Measurements from ENCODE around the gene INTS15. TPM values are rescaled to one million over a fixed set of nuclear protein-coding genes. Genes with fewer than 3 reads are reported as not detected.

INTS15 gene
- total RNA-seq, 1 experiment from 2014 or later, result 22.7 TPM

- intact Hi-C loops (cut with micrococcal nuclease), result no loop called here
Observed at GRCh38 chr7:6562106-6562505, 27.7 kb upstream of the INTS15 start.

GRCh38 chr7:6563936-6564770 lies 25.7 kb upstream of the INTS15 start:
- no peak overlapping the region for H3K9ac ChIP-seq (ENCODE audit: low read length)
- no peaks in the 10 kb centered on the region for H3K36me3 ChIP-seq (ENCODE audit: low read depth, low read length)
- H3K4me2 ChIP-seq (ENCODE audit: low read length), result no peak overlapping the region
- CTCF ChIA-PET, result no interaction called here
- no peaks in the 10 kb centered on the region for H3K9me3 ChIP-seq (ENCODE audit: low read length)
- H3K27me3 ChIP-seq (ENCODE audit: low read length), result no peaks in the 10 kb centered on the region
- DNase-seq, result no peak
- H3K27ac ChIP-seq (ENCODE audit: low read length), result no peak overlapping the region
- no peak for ATAC-seq
- H3K4me3 ChIP-seq (ENCODE audit: low read length), result no peak overlapping the region
- H3K79me2 ChIP-seq (ENCODE audit: low read length), result no peaks in the 10 kb centered on the region
- intact Hi-C loops (cut with micrococcal nuclease), result no loop called here
- no peaks in the 10 kb centered on the region for H3F3A ChIP-seq (ENCODE audit: low read length, unreplicated experiment)
- no peak for TF ChIP-seq CTCF (conservative IDR thresholded peaks at IDR 0.05; ENCODE audit: low read depth, low read length)
- no peak for TF ChIP-seq EZH2phosphoT487 (IDR thresholded peaks at IDR 0.05; ENCODE audit: borderline replicate concordance, low read length)
- TF ChIP-seq EZH2 (IDR thresholded peaks at IDR 0.05; ENCODE audit: low read length, unreplicated experiment), result no peak
- H3K9me2 ChIP-seq (replicated peaks; ENCODE audit: low read length), result no peaks in the 10 kb centered on the region
- H2AFZ ChIP-seq (ENCODE audit: low read length), result no peak overlapping the region
- no peaks in the 10 kb centered on the region for H4K20me1 ChIP-seq (ENCODE audit: low read length)
- POLR2A ChIA-PET (ENCODE audit: unreplicated experiment), result no interaction called here
- BruUV-seq (replicated peaks), result no TSS peak
- no peaks in the 10 kb centered on the region for H3K4me1 ChIP-seq (ENCODE audit: insufficient read depth, low read length)

More at GRCh38 chr7:6562106-6562505, 27.7 kb upstream of the INTS15 start:
- H3K9me2 ChIP-seq (replicated peaks; ENCODE audit: low read length), result no peaks in the 10 kb centered on the region
- H3K36me3 ChIP-seq (ENCODE audit: low read depth, low read length), result no peaks in the 10 kb centered on the region
- H3K4me2 ChIP-seq (ENCODE audit: low read length), result no peak overlapping the region
- ChIA-PET CTCF (no interaction called here), POLR2A (ENCODE audit: unreplicated experiment) (no interaction called here)
- H4K20me1 ChIP-seq (ENCODE audit: low read length), result no peaks in the 10 kb centered on the region
- H3F3A ChIP-seq (ENCODE audit: low read length, unreplicated experiment), result no peaks in the 10 kb centered on the region
- H3K4me3 ChIP-seq (ENCODE audit: low read length), result no peak overlapping the region
- DNase-seq (no peak), ATAC-seq (no peak)
- H3K4me1 ChIP-seq (ENCODE audit: insufficient read depth, low read length), result no peaks in the 10 kb centered on the region
- no TSS peak for BruUV-seq (replicated peaks)
- H3K79me2 ChIP-seq (ENCODE audit: low read length), result no peaks in the 10 kb centered on the region
- H3K27ac ChIP-seq (ENCODE audit: low read length), result no peak overlapping the region
- no peaks in the 10 kb centered on the region for H3K27me3 ChIP-seq (ENCODE audit: low read length)
- H2AFZ ChIP-seq (ENCODE audit: low read length), result no peak overlapping the region
- H3K9ac ChIP-seq (ENCODE audit: low read length), result no peak overlapping the region
- H3K9me3 ChIP-seq (ENCODE audit: low read length), result no peaks in the 10 kb centered on the region
- TF ChIP-seq EZH2 (IDR thresholded peaks at IDR 0.05; ENCODE audit: low read length, unreplicated experiment) (no peak), EZH2phosphoT487 (IDR thresholded peaks at IDR 0.05; ENCODE audit: borderline replicate concordance, low read length) (no peak), CTCF (conservative IDR thresholded peaks at IDR 0.05; ENCODE audit: low read depth, low read length) (no peak)

DNA sequence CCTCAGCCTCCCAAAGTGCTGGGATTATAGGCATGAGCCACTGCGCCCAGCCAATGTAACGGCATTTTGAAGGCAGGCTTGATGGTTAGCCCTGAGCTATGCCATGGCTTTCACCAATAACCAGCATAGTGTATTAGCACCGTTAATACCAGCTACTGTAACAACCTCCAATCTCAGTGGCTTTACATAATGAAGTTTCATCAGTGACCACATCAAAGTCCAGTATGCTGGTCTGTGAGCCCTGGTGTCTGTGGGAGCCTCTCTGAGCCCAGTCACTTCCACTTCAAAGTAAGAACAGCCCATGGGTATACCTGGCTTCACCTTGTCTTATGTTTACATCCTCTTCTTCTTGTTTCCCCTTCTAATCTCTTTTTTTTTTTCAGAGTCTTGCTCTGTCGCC lies 24.2 kb upstream of the INTS15 start:
- Histone ChIP-seq H3K27ac (ENCODE audit: low read length) (no peak overlapping the region), H2AFZ (ENCODE audit: low read length) (no peak overlapping the region), H3K36me3 (ENCODE audit: low read depth, low read length) (no peaks in the 10 kb centered on the region), H3K27me3 (ENCODE audit: low read length) (no peaks in the 10 kb centered on the region), H4K20me1 (ENCODE audit: low read length) (no peaks in the 10 kb centered on the region), H3K4me1 (ENCODE audit: insufficient read depth, low read length) (no peaks in the 10 kb centered on the region), H3K4me3 (ENCODE audit: low read length) (no peak overlapping the region), H3K9ac (ENCODE audit: low read length) (no peak overlapping the region), H3K79me2 (ENCODE audit: low read length) (no peaks in the 10 kb centered on the region), H3F3A (ENCODE audit: low read length, unreplicated experiment) (no peaks in the 10 kb centered on the region), H3K9me2 (replicated peaks; ENCODE audit: low read length) (no peaks in the 10 kb centered on the region), H3K4me2 (ENCODE audit: low read length) (no peak overlapping the region), H3K9me3 (ENCODE audit: low read length) (no peaks in the 10 kb centered on the region)
- BruUV-seq (replicated peaks), result no TSS peak
- no peak for ATAC-seq
- ChIA-PET CTCF (no interaction called here), POLR2A (ENCODE audit: unreplicated experiment) (no interaction called here)
- intact Hi-C loops (cut with micrococcal nuclease), result no loop called here
- DNase-seq, result no peak
- TF ChIP-seq EZH2 (IDR thresholded peaks at IDR 0.05; ENCODE audit: low read length, unreplicated experiment) (no peak), EZH2phosphoT487 (IDR thresholded peaks at IDR 0.05; ENCODE audit: borderline replicate concordance, low read length) (no peak), CTCF (conservative IDR thresholded peaks at IDR 0.05; ENCODE audit: low read depth, low read length) (no peak)

Measured in PC-3 (cell line).